K562 (cell line): Measurements from ENCODE around the gene PGF. TPM values are rescaled to one million over a fixed set of nuclear protein-coding genes. Genes with fewer than 3 reads are reported as not detected.
"Not testable (repeated sequence)": the region's sequence is repeated elsewhere in the genome, so short reads cannot be mapped to it uniquely, and the experiment has no call there.

Source experiments
- ATAC-seq: fragments of 200-7000 bp; cut with Tn5 transposase; 3 replicates; pipeline ENCODE4 v1.9.1; 2020; ENCODE audit warnings: moderate library complexity
- BruUV-seq: library from RNA; stranded (reverse); fragments of 400-500 nt; replicated peaks from 2 replicates; lab custom pipeline; 2021; lab: Mats Ljungman, UMichigan
- CTCF ChIA-PET: fragments of 300-600 bp; formaldehyde crosslinking; extraction: SDS; loops from one replicate; lab custom pipeline; 2021; ENCODE audit warnings: low intra/inter-chr PET ratio; lab: Yijun Ruan, JAX
- POLR2A ChIA-PET: fragments of 300-600, 350-650 bp; sonication (Branson Sonifier 250); formaldehyde crosslinking; extraction: SDS; loops from one replicate; lab custom pipeline; 2021; ENCODE audit warnings: antibody characterized with exemption, inconsistent platforms; lab: Yijun Ruan, JAX
- DNase-seq, 4 experiments: peaks; one replicate each; pipeline versions ENCODE4 v3.0.0 to v3.0.0-alpha.2; 2011 to 2018; ENCODE audit warnings: low spot score in 3 of 4, mixed read lengths in 3 of 4; ENCODE audit errors: extremely low read depth in 1 of 4
- FAIRE-seq: peaks from 2 replicates; lab custom pipeline; 2011; peaks lifted over from hg19 to GRCh38; lab: Jason Lieb, UNC
- H2AFZ ChIP-seq: 2 replicates; pipeline ENCODE4 v1.6.0; 2011; ENCODE audit warnings: low read depth, low read length, control low read depth, inconsistent platforms
- H3K27ac ChIP-seq: fragments of 200-600 bp; 3 replicates; pipeline ENCODE4 v1.8.0; 2011; ENCODE audit warnings: low read depth, mild to moderate bottlenecking, control low read depth, inconsistent platforms, low read length, moderate library complexity, mixed read lengths; ENCODE audit errors: extremely low read depth
- H3K27me3 ChIP-seq, 2 experiments: fragments of 300-600 bp in 1 of 2; 2 replicates in 1 of 2; 3 replicates in 1 of 2; pipeline versions ENCODE4 v1.6.0 to v1.8.0; 2011; ENCODE audit warnings: inconsistent platforms in 2 of 2, low read length in 2 of 2, mild to moderate bottlenecking in 1 of 2, mixed read lengths in 1 of 2, moderate library complexity in 1 of 2; ENCODE audit not compliant: control insufficient read depth in 2 of 2, insufficient read depth in 2 of 2
- H3K36me3 ChIP-seq: fragments of 300-600 bp; 3 replicates; pipeline ENCODE4 v1.8.0; 2011; ENCODE audit warnings: mild to moderate bottlenecking, low read length, inconsistent platforms; ENCODE audit not compliant: control insufficient read depth, insufficient read depth
- H3K4me1 ChIP-seq, 2 experiments: fragments of 200-600 bp in 1 of 2; replicated peaks in 1 of 2; 2 replicates in 1 of 2; 3 replicates in 1 of 2; pipeline versions ENCODE4 v1.5.1 to v1.8.0; 2011; ENCODE audit warnings: inconsistent platforms in 2 of 2, low read length in 2 of 2, mild to moderate bottlenecking in 1 of 2, mixed read lengths in 1 of 2, moderate library complexity in 1 of 2; ENCODE audit not compliant: control insufficient read depth in 2 of 2, insufficient read depth in 2 of 2
- H3K4me2 ChIP-seq: 2 replicates; pipeline ENCODE4 v1.6.1; 2011; ENCODE audit warnings: low read length, control low read depth, inconsistent platforms, mixed read lengths; ENCODE audit not compliant: insufficient read depth
- H3K4me3 ChIP-seq: fragments of 200-600 bp; sonication (generic), shearing (Covaris generic); 2 replicates; pipeline ENCODE4 v1.5.1; 2016; ENCODE audit warnings: control low read depth, inconsistent platforms
- H3K79me2 ChIP-seq: fragments of 200-600 bp; 3 replicates; pipeline ENCODE4 v1.8.0; 2011; ENCODE audit warnings: low read length, inconsistent platforms; ENCODE audit not compliant: control insufficient read depth, insufficient read depth
- H3K9ac ChIP-seq, 2 experiments: 2 replicates each; pipeline versions ENCODE4 v1.6.0 to v1.6.1; 2011; ENCODE audit warnings: low read depth in 2 of 2, low read length in 2 of 2, control low read depth in 1 of 2, inconsistent platforms in 1 of 2, mild to moderate bottlenecking in 1 of 2, mixed read lengths in 1 of 2; ENCODE audit not compliant: insufficient read depth in 1 of 2
- H3K9me1 ChIP-seq: one replicate; pipeline ENCODE4 v1.6.0; 2011; ENCODE audit warnings: inconsistent platforms, mild to moderate bottlenecking, low read length, moderate library complexity; ENCODE audit not compliant: control insufficient read depth, insufficient read depth
- H3K9me3 ChIP-seq: replicated peaks from 2 replicates; pipeline ENCODE4 v1.5.1; 2011; ENCODE audit warnings: low read depth, low read length, inconsistent platforms; ENCODE audit not compliant: control insufficient read depth, insufficient read depth
- H4K20me1 ChIP-seq: replicated peaks from 2 replicates; pipeline ENCODE4 v1.6.1; 2011; ENCODE audit warnings: low read length, inconsistent platforms, mixed read lengths; ENCODE audit not compliant: control insufficient read depth, insufficient read depth
- CEBPB ChIP-seq: fragments of 450-650 bp; IDR thresholded peaks from 2 replicates; pipeline ENCODE4 v1.6.1; 2016; ENCODE audit warnings: missing genetic modification characterization, missing compliant biosample characterization
- CEBPG ChIP-seq, 3 experiments: fragments of 200-800 bp in 1 of 3; sonication (Bioruptor generic) in 1 of 3; sonication (generic) in 1 of 3; formaldehyde crosslinking in 1 of 3; IDR thresholded peaks in 2 of 3; conservative IDR thresholded peaks in 1 of 3; 2 replicates each; pipeline versions ENCODE4 v1.6.1 to v1.8.0; 2016 to 2022; ENCODE audit warnings: missing compliant biosample characterization in 2 of 3, missing genetic modification characterization in 2 of 3, mild to moderate bottlenecking in 1 of 3, missing genetic modification reagents in 1 of 3
- E2F6 ChIP-seq, 2 experiments: IDR thresholded peaks; 2 replicates each; pipeline ENCODE4 v1.6.1; 2011; ENCODE audit warnings: borderline replicate concordance in 1 of 2, control low read depth in 1 of 2, low read depth in 1 of 2, low read length in 1 of 2, mild to moderate bottlenecking in 1 of 2, mixed read lengths in 1 of 2, moderate library complexity in 1 of 2; ENCODE audit not compliant: insufficient read depth in 1 of 2, insufficient read length in 1 of 2, poor library complexity in 1 of 2, severe bottlenecking in 1 of 2; ENCODE audit errors: extremely low read depth in 1 of 2
- RBM25 ChIP-seq: fragments of 200-400 bp; formaldehyde crosslinking; IDR thresholded peaks from 2 replicates; pipeline ENCODE4 v1.6.1; 2018; ENCODE audit warnings: low read length, low read depth, moderate library complexity; ENCODE audit not compliant: severe bottlenecking
- ZNF311 ChIP-seq: fragments of 250-450 bp; sonication (Bioruptor Pico); IDR thresholded peaks from 2 replicates; pipeline ENCODE4 v1.4.0; 2020; ENCODE audit warnings: mild to moderate bottlenecking, moderate library complexity
- ZNF384 ChIP-seq: IDR thresholded peaks from 2 replicates; pipeline ENCODE4 v1.6.1; 2012; ENCODE audit warnings: low read depth, low read length, improper control_type of control experiment
- WGBS: fragments of 100-300 bp; shearing (Covaris generic); methylation state at CpG from one replicate; pipeline ENCODE4 v1.1.6; 2016; ENCODE audit warnings: low coverage, mixed read lengths; ENCODE audit not compliant: insufficient coverage; ENCODE audit errors: missing lambda C conversion rate; 5-methylcytosine and 5-hydroxymethylcytosine counted together
- in situ Hi-C: fragments of 300-500 bp; cut with MboI; formaldehyde crosslinking; loops from 4 replicates; pipeline ENCODE4 v1.15.0; 2018; ENCODE audit warnings: inconsistent platforms, mixed read lengths
- intact Hi-C: fragments of 100-400 bp; cut with micrococcal nuclease; formaldehyde crosslinking; loops from 2 replicates; pipeline ENCODE4 v1.14.2; 2022
- polyA plus RNA-seq, 8 experiments: library from polyadenylated mRNA; depleted of rRNA in 4 of 8; stranded (reverse) in 5 of 8; unstranded in 3 of 8; fragments of >200 nt; fragmentation: Nextera tagmentation in 2 of 8; fragmentation: Illumina TruSeq in 1 of 8; extraction: Ambion mirVana in 2 of 8; extraction: Trizol in 1 of 8; gene quantifications; 2 replicates each; pipeline versions ENCODE4 v1.2.1 to v1.2.3, GENCODE V29; 2011 to 2014; ENCODE audit warnings: inconsistent platforms in 1 of 8, missing spikeins in 1 of 8
- total RNA-seq, 7 experiments: library from RNA; depleted of rRNA in 6 of 7; stranded (reverse); fragments of >200 nt in 6 of 7; fragmentation: Illumina TruSeq in 2 of 7; extraction: Trizol in 2 of 7; gene quantifications; 2 replicates each; pipeline versions ENCODE4 v1.2.1 to v1.2.3, GENCODE V29; 2011 to 2021; ENCODE audit warnings: low replicate concordance in 1 of 7

The PGF gene
- total and polyA plus RNA-seq, 9 of the 15 experiments (the other 6 are each of a cell fraction or from before 2014, with no cell fraction given): 0.04 to 0.44 (median 0.18) TPM

GRCh38 chr14:74931744-74932143 lies 23.7 kb downstream of the PGF start:
- BruUV-seq, H3K79me2 ChIP-seq: not testable (repeated sequence)

DNA sequence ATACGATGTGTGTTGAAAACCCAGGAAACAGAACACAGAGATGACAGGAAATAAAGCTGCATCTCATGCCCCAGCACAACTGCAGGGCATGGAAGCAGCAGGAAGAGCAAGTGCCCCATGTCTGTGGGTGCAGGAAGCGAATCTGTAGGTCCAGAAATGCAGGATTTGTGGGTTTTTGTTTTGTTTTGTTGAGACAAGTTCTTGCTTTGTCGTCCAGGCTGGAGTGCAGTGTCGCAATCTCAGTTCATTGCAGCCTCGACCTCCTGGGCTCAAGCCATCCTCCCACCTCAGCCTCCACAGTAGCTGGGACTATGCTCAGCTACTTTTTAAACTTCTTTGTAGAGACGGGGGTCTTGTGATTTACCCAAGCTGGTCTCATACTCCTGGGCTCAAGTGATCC lies 26.2 kb downstream of the PGF start:
- no peak for FAIRE-seq
- Histone ChIP-seq H3K27ac (no peak overlapping the region), H3K9me3 (no peaks in the 10 kb centered on the region), H3K27me3 (no peaks in the 10 kb centered on the region), H2AFZ (no peak overlapping the region), H4K20me1 (no peaks in the 10 kb centered on the region), H3K79me2 (no peaks in the 10 kb centered on the region)
- 47% methylated on average over 6 of the region's 6 CpGs for WGBS
- CTCF ChIA-PET: no interaction called here
- intact Hi-C loops: no loop called here
- BruUV-seq: no TSS peak
- TF ChIP-seq ZNF311 (CRISPR knock-in tag) (no peak), E2F6 (IDR thresholded peaks at IDR 0.05; ENCODE audit: borderline replicate concordance in 1 of 2, extremely low read depth in 1 of 2, insufficient read depth in 1 of 2, insufficient read length in 1 of 2, low read depth in 1 of 2, low read length in 1 of 2, poor library complexity in 1 of 2, severe bottlenecking in 1 of 2) (no peak), CEBPG (CRISPR knock-in tag; IDR thresholded peaks at IDR 0.05) (peak; percentile 31; the same call in 1 of the 2 replicates), CEBPG (tag; conservative IDR thresholded peaks at IDR 0.05 in 1 of 2, IDR thresholded peaks at IDR 0.05 in 1 of 2) (no peak), CEBPB (peak; percentile 79)
- TF ChIP-seq, all 486 proteins: peak for 2
- Histone ChIP-seq H3K4me3 (no peak overlapping the region), H3K36me3 (no peaks in the 10 kb centered on the region), H3K9me1 (no peaks in the 10 kb centered on the region), H3K9ac (no peak overlapping the region), H3K4me1 (peaks cover 11 to 19% of the 10 kb centered on the region in 2 experiments; a peak in 4 of 5 replicates), H3K4me2 (no peak overlapping the region)
- in situ Hi-C loops: no loop called here
- ATAC-seq (no peak), DNase-seq (no peak)
- POLR2A ChIA-PET: interaction anchor here (0.5 to 1.0 kb wide), 2 partner anchors 35 to 154 kb away, joined by 3 read pairs; no protein-coding TSS in a partner anchor

More at GRCh38 chr14:74931744-74932143, 23.7 kb downstream of the PGF start:
- CTCF ChIA-PET, H3K9me1 ChIP-seq, H2AFZ ChIP-seq, H3K27ac ChIP-seq, H3K9me3 ChIP-seq, H4K20me1 ChIP-seq, intact Hi-C loops, FAIRE-seq, DNase-seq, in situ Hi-C loops, ATAC-seq, H3K4me2 ChIP-seq, H3K9ac ChIP-seq, H3K36me3 ChIP-seq, H3K4me3 ChIP-seq, H3K27me3 ChIP-seq: not testable (repeated sequence)
- WGBS: 68% methylated on average over 4 of the region's 9 CpGs
- H3K4me1 ChIP-seq: peaks cover 16 to 17% of the 10 kb centered on the region in 2 experiments; a peak in 4 of 5 replicates
- TF ChIP-seq RBM25 (peak; percentile 43), CEBPB (peak; percentile 71), ZNF384 (peak; percentile 57)
- POLR2A ChIA-PET: interaction anchor here (0.7 to 0.8 kb wide), 2 partner anchors 8 to 10 kb away, joined by 4 to 11 read pairs; partner anchors contain the start of gene RPS6KL1
